ENCODE measurements around the gene DIP2A.

DIP2A gene

DNA sequence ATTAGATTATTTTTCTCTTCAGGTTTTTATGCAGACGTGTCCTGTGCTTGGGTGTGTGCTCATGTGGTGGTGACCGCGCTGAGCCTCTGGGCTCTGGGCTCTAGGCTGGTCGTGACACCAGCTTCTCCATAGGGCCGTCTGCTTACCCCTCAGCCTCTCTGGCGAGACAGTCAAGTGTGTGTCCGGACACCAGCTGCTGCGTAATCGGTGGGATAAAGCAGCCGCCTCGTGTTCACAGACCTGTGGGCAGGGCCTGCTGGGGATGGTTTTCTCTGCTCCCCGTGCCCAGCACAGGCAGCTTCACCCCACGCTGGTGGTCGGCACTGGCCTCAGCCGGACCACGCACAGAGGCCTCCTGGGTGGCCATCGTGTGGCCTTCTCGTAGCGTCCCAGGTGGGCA is 33.6 kb upstream of the DIP2A start:
- DNase-seq: no peak
- H3K36me3 ChIP-seq (ENCODE audit: control insufficient read depth, insufficient read depth, low read length): peaks cover 23% of the 10 kb centered on the region
- no peak overlapping the region for H3K4me3 ChIP-seq (ENCODE audit: insufficient read depth, low read depth, low read length, poor library complexity, severe bottlenecking)
- H3K27ac ChIP-seq (ENCODE audit: insufficient read depth, low read length, poor library complexity, severe bottlenecking): peak overlapping the region; percentile 26
- H3K9me3 ChIP-seq (ENCODE audit: control insufficient read depth, low read length): no peaks in the 10 kb centered on the region
- H3K27me3 ChIP-seq (replicated peaks; ENCODE audit: control insufficient read depth, insufficient read depth, low read length, poor library complexity, severe bottlenecking): no peaks in the 10 kb centered on the region
- peaks cover 4% of the 10 kb centered on the region for H3K4me1 ChIP-seq (ENCODE audit: control insufficient read depth, insufficient read depth, low read length, poor library complexity, severe bottlenecking)

DNA sequence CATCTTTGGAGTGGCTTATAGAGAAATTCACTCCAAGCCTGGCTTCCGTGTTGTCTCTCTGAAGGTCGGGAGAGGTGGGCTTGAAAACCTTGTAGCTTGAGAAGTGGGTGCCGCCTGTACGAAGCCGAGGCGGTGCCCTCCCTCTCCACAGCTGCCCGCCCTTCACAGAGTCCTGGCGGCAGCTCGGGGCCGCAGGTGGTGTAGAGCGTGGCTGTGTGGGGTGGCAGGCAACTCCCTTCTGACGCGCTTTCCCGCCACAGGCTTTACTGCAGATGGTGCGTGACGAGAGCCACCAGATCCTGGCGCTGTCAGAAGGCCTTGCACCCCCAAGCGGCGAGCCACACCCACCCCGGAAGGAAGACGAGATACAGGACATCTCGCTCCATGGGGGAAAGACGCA is 33.1 kb upstream of the DIP2A start:
- H3K9me3 ChIP-seq (ENCODE audit: control insufficient read depth, low read length): no peaks in the 10 kb centered on the region
- peak overlapping the region; percentile 26 for H3K27ac ChIP-seq (ENCODE audit: insufficient read depth, low read length, poor library complexity, severe bottlenecking)
- no peaks in the 10 kb centered on the region for H3K27me3 ChIP-seq (replicated peaks; ENCODE audit: control insufficient read depth, insufficient read depth, low read length, poor library complexity, severe bottlenecking)
- DNase-seq: peak; percentile 15 to 43 (median 34)
- no peak overlapping the region for H3K4me3 ChIP-seq (ENCODE audit: insufficient read depth, low read depth, low read length, poor library complexity, severe bottlenecking)
- H3K36me3 ChIP-seq (ENCODE audit: control insufficient read depth, insufficient read depth, low read length): peaks cover 26% of the 10 kb centered on the region
- peaks cover 4% of the 10 kb centered on the region for H3K4me1 ChIP-seq (ENCODE audit: control insufficient read depth, insufficient read depth, low read length, poor library complexity, severe bottlenecking)

DNA sequence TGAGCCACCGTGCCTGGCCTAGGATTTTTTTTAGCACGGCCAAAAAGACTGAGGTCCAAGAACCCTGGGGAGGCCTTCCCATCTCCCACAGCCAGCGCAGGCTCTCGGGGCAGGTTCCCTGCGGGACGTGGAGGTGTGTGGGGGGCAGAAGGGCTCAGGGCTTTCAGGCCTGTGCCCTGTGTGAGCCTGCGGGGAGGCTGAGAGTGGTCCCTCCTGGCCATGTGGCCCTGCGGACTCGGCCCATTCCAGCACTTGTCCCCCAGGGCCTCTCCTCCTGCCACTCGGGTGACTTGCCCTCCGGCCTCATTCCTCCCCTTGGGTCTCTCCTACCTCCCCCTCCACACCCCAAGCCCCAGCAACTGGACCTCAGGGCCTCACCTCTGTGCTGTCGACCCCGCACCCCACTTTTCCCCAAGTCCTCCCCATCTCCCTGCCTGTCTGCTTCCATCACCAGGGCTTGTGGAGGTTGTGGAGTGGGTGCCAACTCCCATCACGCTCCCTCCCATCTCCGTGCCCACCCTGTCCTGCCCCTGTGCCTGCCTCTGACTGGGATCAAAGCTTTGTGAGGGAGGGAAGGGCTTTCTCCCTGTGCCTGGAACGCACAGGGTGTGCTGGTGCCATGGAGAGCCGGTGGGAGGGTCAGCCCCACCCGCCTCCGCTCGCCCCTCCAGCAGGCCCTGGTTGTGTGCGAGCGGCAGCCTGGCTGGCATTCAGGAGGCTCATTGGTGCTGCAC is 32.2 kb upstream of the DIP2A start:
- no peaks in the 10 kb centered on the region for H3K27me3 ChIP-seq (replicated peaks; ENCODE audit: control insufficient read depth, insufficient read depth, low read length, poor library complexity, severe bottlenecking)
- DNase-seq: no peak
- peaks cover 29% of the 10 kb centered on the region for H3K36me3 ChIP-seq (ENCODE audit: control insufficient read depth, insufficient read depth, low read length)
- H3K9me3 ChIP-seq (ENCODE audit: control insufficient read depth, low read length): no peaks in the 10 kb centered on the region
- H3K4me3 ChIP-seq (ENCODE audit: insufficient read depth, low read depth, low read length, poor library complexity, severe bottlenecking): no peak overlapping the region
- no peak overlapping the region for H3K27ac ChIP-seq (ENCODE audit: insufficient read depth, low read length, poor library complexity, severe bottlenecking)
- peaks cover 4% of the 10 kb centered on the region for H3K4me1 ChIP-seq (ENCODE audit: control insufficient read depth, insufficient read depth, low read length, poor library complexity, severe bottlenecking)

DNA sequence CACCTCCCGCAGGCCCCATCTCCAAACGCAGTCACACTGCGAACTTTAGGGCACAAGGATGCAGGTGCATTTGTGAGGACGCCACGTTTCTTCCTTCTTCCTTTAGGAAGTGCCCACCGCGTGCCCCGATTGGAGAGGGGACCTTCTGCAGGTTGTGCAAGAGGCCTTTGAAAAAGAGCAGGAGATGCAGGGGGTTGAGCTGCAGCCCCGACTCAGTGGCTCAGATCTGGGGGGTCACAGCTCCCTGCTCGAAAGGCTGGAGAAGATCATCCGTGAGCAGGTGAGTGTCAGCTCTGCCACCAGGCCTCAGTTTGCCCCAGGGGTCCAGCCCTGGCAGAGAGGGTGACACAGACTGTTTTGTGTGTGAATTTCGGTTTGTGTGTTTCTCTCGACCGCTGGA is 31.2 kb upstream of the DIP2A start:
- Histone ChIP-seq H3K4me1 (ENCODE audit: control insufficient read depth, insufficient read depth, low read length, poor library complexity, severe bottlenecking) (peaks cover 4% of the 10 kb centered on the region), H3K36me3 (ENCODE audit: control insufficient read depth, insufficient read depth, low read length) (peaks cover 36% of the 10 kb centered on the region), H3K27me3 (replicated peaks; ENCODE audit: control insufficient read depth, insufficient read depth, low read length, poor library complexity, severe bottlenecking) (no peaks in the 10 kb centered on the region), H3K9me3 (ENCODE audit: control insufficient read depth, low read length) (no peaks in the 10 kb centered on the region), H3K27ac (ENCODE audit: insufficient read depth, low read length, poor library complexity, severe bottlenecking) (no peak overlapping the region), H3K4me3 (ENCODE audit: insufficient read depth, low read depth, low read length, poor library complexity, severe bottlenecking) (no peak overlapping the region)
- no peak for DNase-seq

DNA sequence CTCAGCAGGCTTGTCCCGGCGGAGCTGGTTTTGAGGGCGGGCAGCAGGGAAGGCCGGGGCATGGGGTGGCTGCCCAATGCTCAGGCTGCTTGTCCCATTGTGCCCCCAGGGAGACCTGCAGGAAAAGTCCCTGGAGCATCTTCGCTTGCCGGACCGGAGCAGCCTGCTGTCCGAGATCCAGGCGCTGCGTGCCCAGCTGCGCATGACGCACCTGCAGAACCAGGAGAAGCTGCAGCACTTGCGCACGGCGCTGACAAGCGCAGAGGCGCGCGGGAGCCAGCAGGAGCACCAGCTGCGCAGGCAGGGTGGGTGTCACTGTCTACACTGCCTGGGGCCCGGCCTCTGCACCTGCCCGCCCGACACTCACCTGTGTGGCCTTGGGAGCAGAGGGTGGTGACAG is 30.4 kb upstream of the DIP2A start:
- peaks cover 33% of the 10 kb centered on the region for H3K36me3 ChIP-seq (ENCODE audit: control insufficient read depth, insufficient read depth, low read length)
- H3K4me3 ChIP-seq (ENCODE audit: insufficient read depth, low read depth, low read length, poor library complexity, severe bottlenecking): no peak overlapping the region
- no peak overlapping the region for H3K27ac ChIP-seq (ENCODE audit: insufficient read depth, low read length, poor library complexity, severe bottlenecking)
- H3K4me1 ChIP-seq (ENCODE audit: control insufficient read depth, insufficient read depth, low read length, poor library complexity, severe bottlenecking): peaks cover 2% of the 10 kb centered on the region
- H3K9me3 ChIP-seq (ENCODE audit: control insufficient read depth, low read length): no peaks in the 10 kb centered on the region
- DNase-seq: no peak
- H3K27me3 ChIP-seq (replicated peaks; ENCODE audit: control insufficient read depth, insufficient read depth, low read length, poor library complexity, severe bottlenecking): no peaks in the 10 kb centered on the region

DNA sequence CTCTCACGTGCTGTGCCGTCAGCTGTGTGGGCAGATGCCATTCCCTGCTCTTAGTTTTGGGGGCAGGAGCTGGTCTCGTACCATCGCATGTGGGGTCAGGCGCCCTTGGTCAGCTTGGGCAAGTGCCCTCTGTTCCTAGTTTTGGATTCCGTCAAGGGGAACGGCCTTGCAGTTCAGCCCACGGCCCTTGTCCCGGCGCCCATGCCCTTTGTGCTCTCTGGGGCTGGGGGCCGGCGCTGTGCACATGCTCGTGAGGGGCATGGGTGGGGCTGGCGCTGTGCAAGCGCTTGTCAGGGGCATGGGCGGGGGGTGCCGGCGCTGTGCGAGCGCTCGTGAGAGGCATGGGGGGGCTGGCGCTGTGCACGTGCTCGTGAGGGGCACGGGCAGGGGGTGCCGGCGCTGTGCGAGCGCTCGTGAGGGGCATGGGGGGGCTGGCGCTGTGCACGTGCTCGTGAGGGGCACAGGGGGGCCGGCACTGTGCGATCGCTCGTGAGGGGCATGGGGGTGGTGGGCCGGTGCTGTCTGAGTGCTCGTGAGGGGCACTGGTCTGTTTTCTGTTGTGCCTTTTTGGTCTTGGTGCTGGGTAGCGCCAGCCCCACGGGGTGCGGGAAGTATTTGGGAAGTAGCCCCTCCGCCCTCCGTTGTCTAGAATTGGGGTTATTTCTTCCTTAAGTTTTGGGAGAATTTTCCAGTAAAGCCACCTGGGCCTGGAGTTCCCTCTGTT is 29.5 kb upstream of the DIP2A start:
- Histone ChIP-seq H3K36me3 (ENCODE audit: control insufficient read depth, insufficient read depth, low read length) (peaks cover 33% of the 10 kb centered on the region), H3K27me3 (replicated peaks; ENCODE audit: control insufficient read depth, insufficient read depth, low read length, poor library complexity, severe bottlenecking) (no peaks in the 10 kb centered on the region), H3K4me1 (ENCODE audit: control insufficient read depth, insufficient read depth, low read length, poor library complexity, severe bottlenecking) (no peaks in the 10 kb centered on the region), H3K4me3 (ENCODE audit: insufficient read depth, low read depth, low read length, poor library complexity, severe bottlenecking) (no peak overlapping the region), H3K27ac (ENCODE audit: insufficient read depth, low read length, poor library complexity, severe bottlenecking) (no peak overlapping the region), H3K9me3 (ENCODE audit: control insufficient read depth, low read length) (no peaks in the 10 kb centered on the region)
- no peak for DNase-seq

DNA sequence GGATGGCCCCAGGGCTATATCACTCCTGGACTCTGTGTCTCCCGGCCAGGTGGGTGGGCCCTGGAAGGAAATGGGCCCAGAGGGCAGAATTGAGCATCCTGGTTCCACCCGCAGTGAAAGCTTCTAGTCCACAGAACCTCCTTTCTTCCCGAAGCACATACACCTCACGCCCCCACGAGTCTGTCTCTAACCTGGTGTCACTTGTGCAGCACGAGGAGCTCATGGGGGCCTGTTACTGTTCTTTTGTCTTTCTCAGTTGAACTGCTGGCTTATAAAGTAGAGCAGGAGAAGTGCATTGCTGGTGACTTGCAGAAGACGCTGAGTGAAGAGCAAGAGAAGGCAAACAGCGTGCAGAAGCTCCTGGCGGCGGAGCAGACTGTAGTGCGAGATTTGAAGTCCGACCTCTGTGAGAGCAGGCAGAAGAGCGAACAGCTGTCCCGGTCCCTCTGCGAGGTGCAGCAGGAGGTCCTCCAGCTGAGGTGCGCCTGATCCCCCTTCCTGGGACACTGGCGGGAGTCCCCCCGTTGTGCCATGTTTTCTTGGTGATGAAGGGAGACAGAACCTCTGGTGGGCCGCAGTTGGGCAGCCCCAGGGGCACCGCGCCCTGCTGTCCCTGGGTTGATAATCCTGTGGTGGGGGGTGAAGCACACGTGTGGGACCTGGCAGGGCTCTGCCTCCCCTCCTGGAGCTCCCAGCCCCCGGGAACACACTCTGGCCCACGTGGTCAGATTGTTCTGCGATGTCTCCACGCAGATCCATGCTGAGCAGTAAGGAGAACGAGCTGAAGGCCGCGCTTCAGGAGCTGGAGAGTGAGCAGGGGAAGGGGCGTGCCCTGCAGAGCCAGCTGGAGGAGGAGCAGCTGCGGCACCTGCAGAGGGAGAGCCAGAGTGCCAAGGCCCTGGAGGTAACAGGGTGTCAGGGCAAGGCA is 28.7 kb upstream of the DIP2A start:
- Histone ChIP-seq H3K27ac (ENCODE audit: insufficient read depth, low read length, poor library complexity, severe bottlenecking) (no peak overlapping the region), H3K4me3 (ENCODE audit: insufficient read depth, low read depth, low read length, poor library complexity, severe bottlenecking) (no peak overlapping the region), H3K4me1 (ENCODE audit: control insufficient read depth, insufficient read depth, low read length, poor library complexity, severe bottlenecking) (no peaks in the 10 kb centered on the region), H3K27me3 (replicated peaks; ENCODE audit: control insufficient read depth, insufficient read depth, low read length, poor library complexity, severe bottlenecking) (no peaks in the 10 kb centered on the region), H3K36me3 (ENCODE audit: control insufficient read depth, insufficient read depth, low read length) (peaks cover 33% of the 10 kb centered on the region), H3K9me3 (ENCODE audit: control insufficient read depth, low read length) (no peaks in the 10 kb centered on the region)
- DNase-seq: no peak

DNA sequence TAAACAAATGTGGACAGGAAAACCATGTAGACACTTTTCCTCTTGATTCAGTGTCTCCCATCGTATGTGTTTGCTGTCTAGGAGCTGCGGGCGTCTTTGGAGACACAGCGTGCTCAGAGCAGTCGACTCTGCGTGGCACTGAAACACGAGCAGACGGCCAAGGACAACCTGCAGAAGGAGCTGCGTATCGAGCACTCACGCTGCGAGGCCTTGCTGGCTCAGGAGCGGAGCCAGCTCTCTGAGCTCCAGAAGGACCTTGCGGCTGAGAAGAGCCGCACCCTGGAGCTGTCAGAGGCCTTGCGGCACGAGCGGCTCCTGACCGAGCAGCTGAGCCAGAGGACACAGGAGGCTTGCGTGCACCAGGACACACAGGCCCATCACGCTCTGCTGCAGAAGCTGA is 27.2 kb upstream of the DIP2A start:
- Histone ChIP-seq H3K27ac (ENCODE audit: insufficient read depth, low read length, poor library complexity, severe bottlenecking) (no peak overlapping the region), H3K4me1 (ENCODE audit: control insufficient read depth, insufficient read depth, low read length, poor library complexity, severe bottlenecking) (no peaks in the 10 kb centered on the region), H3K36me3 (ENCODE audit: control insufficient read depth, insufficient read depth, low read length) (peaks cover 34% of the 10 kb centered on the region), H3K4me3 (ENCODE audit: insufficient read depth, low read depth, low read length, poor library complexity, severe bottlenecking) (no peak overlapping the region), H3K9me3 (ENCODE audit: control insufficient read depth, low read length) (no peaks in the 10 kb centered on the region), H3K27me3 (replicated peaks; ENCODE audit: control insufficient read depth, insufficient read depth, low read length, poor library complexity, severe bottlenecking) (no peaks in the 10 kb centered on the region)
- DNase-seq: no peak

DNA sequence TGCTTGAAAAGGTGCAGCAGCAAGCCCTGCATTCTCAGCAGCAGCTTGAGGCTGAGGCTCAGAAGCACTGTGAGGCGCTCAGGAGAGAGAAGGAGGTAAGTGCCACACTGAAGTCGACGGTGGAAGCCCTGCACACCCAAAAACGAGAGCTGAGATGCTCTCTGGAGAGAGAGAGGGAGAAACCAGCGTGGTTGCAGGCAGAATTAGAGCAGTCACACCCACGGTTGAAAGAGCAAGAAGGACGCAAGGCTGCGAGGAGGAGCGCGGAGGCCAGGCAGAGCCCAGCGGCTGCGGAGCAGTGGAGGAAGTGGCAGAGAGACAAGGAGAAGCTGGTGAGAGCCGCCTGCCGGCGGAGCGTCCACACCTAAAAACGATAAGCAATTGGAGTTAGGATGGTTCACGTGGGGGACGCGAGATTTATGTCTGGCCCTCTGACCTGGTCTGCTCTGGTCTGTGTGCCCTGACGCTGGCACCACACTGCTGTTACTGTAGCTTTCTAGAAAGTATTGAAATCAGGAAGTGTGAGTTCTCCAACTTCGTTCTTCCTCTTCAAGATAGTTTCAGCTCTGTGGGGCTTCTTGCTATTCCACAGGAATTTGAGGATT is 26.7 kb upstream of the DIP2A start:
- Histone ChIP-seq H3K9me3 (ENCODE audit: control insufficient read depth, low read length) (no peaks in the 10 kb centered on the region), H3K4me3 (ENCODE audit: insufficient read depth, low read depth, low read length, poor library complexity, severe bottlenecking) (no peak overlapping the region), H3K27me3 (replicated peaks; ENCODE audit: control insufficient read depth, insufficient read depth, low read length, poor library complexity, severe bottlenecking) (no peaks in the 10 kb centered on the region), H3K27ac (ENCODE audit: insufficient read depth, low read length, poor library complexity, severe bottlenecking) (no peak overlapping the region), H3K36me3 (ENCODE audit: control insufficient read depth, insufficient read depth, low read length) (peaks cover 39% of the 10 kb centered on the region), H3K4me1 (ENCODE audit: control insufficient read depth, insufficient read depth, low read length, poor library complexity, severe bottlenecking) (no peaks in the 10 kb centered on the region)
- DNase-seq: no peak

Data from effector memory CD4-positive, alpha-beta T cell (primary cell).